ENCODE results near the gene HHIPL1.

The HHIPL1 gene

GRCh38 chr14:99670361-99671234, 25.7 kb downstream of the HHIPL1 start:
- no peak for DNase-seq (ENCODE audit: low read depth)
- no peak overlapping the region for H3K4me3 ChIP-seq (ENCODE audit: control insufficient read depth, low read depth, low read length)

GRCh38 chr14:99671235-99672224, 26.6 kb downstream of the HHIPL1 start:
- no peak for DNase-seq (ENCODE audit: low read depth)
- H3K4me3 ChIP-seq (ENCODE audit: control insufficient read depth, low read depth, low read length), result no peak overlapping the region
- TF ChIP-seq, protein P1, sequence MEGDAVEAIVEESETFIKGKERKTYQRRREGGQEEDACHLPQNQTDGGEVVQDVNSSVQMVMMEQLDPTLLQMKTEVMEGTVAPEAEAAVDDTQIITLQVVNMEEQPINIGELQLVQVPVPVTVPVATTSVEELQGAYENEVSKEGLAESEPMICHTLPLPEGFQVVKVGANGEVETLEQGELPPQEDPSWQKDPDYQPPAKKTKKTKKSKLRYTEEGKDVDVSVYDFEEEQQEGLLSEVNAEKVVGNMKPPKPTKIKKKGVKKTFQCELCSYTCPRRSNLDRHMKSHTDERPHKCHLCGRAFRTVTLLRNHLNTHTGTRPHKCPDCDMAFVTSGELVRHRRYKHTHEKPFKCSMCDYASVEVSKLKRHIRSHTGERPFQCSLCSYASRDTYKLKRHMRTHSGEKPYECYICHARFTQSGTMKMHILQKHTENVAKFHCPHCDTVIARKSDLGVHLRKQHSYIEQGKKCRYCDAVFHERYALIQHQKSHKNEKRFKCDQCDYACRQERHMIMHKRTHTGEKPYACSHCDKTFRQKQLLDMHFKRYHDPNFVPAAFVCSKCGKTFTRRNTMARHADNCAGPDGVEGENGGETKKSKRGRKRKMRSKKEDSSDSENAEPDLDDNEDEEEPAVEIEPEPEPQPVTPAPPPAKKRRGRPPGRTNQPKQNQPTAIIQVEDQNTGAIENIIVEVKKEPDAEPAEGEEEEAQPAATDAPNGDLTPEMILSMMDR (IDR thresholded peaks at IDR 0.05; ENCODE audit: control insufficient read depth, insufficient read depth, low read depth, low read length, missing control alignments), result no peak

More at GRCh38 chr14:99670361-99671234, 25.7 kb downstream of the HHIPL1 start:
- TF ChIP-seq, protein P1 (IDR thresholded peaks at IDR 0.05; ENCODE audit: control insufficient read depth, insufficient read depth, low read depth, low read length, missing control alignments), result no peak

DNA sequence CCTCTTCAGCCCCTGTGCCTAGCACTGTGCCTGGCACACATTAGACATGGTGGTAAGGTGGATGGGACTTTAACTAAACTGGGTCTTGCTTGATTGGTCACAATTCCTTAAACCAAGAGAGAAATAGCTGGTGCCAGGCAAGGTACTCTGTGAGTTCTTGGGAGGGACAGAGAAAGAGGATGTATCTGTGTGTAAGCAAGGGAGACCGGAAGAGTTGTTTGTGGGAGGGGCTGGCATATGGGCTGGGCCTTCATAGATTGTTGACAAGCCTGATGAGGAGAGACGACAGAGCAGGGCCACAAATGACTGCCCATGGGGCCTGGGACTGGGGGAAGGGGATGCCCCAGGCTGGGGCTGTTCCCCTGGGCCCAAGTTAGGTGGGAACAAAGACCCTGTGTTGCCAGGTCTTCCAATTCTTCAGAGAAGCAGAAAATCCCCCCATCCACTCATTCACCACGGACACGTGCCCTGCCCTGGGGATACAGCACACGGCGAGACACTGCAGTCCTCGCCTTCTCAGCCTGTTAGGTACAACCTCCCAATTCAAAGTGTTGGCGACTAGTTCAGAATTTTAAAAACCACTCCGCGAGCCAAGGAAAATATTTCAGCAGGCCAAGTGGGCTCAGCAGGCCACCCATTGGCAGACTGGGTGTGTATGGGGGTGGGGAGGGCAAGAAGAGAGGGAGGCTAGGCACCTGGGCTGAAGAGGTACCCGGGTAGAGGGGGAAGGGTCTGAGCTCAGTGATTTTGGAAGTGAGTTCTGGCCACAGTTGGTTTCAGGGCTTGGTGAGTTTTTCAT, 27.8 kb downstream of the HHIPL1 start:
- no peak overlapping the region for H3K4me3 ChIP-seq (ENCODE audit: control insufficient read depth, low read depth, low read length)
- no peak for DNase-seq (ENCODE audit: low read depth)
- TF ChIP-seq, protein P1 (IDR thresholded peaks at IDR 0.05; ENCODE audit: control insufficient read depth, insufficient read depth, low read depth, low read length, missing control alignments), result no peak

DNA sequence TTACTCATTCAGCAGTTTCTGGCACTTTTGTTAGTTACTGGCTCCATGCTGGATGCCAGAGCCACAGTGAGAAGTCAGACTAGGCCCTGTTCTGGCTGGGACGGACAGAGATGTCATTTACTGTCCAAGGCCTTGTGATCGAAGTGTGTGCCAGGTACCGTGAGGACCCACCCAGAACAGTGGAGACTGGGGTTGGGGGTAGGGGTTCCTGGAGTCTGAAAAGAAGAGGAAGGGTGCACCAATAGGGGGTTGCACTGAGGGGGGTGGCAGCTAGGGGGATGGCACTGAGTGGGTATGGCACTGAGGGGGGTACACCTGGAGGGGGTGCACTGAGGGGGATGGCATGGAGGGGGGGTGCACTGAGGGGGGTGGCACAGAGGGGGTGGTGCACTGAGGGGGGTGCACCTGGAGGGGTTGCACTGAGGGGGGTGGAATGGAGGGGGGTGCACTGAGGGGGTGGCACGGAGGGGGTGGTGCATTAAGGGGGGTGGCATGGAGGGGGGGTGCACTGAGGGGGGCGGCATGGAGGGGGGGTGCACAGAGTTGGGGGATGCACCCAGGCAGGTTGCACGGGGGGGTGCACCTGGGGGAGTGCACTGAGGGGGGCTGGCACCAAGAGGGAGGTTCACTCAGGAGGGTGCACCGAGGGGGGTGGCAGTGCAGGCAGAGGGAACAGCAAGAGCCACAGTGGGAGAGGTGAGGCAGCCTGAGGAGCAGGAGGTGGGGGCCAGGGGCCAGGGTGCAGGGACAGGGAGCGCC, 28.6 kb downstream of the HHIPL1 start:
- DNase-seq (ENCODE audit: low read depth), result no peak
- no peak overlapping the region for H3K4me3 ChIP-seq (ENCODE audit: control insufficient read depth, low read depth, low read length)
- TF ChIP-seq, protein P1 (IDR thresholded peaks at IDR 0.05; ENCODE audit: control insufficient read depth, insufficient read depth, low read depth, low read length, missing control alignments), result no peak

DNA sequence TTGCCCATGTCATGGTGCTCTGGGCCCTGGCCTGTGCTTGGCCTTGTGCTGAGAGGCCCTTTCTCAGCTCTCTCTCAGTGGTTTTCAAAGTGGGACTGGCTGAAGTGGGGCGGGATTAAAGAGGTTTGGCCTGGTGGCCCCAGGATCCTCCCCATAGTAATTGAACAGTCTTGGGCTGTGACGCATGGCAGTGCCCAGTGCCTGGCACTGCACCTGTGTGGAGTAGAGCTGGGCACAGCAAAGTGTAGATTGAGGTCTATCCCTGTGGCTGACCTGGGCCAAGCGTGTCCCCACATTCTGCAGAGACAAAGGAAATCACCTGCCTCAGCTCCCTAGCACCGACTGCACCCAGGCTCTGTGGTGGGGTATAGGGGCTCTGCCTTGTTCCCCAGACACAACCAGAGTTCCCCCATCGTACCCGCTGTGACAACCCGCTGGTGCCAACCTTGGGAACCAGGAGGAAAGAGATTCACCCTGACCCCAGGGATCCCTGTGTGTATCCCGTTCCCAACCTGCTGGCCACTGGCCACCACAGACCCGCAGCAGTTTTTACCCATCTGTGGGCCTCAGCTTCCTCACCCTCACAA, 29.2 kb downstream of the HHIPL1 start:
- TF ChIP-seq, protein P1 (IDR thresholded peaks at IDR 0.05; ENCODE audit: control insufficient read depth, insufficient read depth, low read depth, low read length, missing control alignments), result no peak
- no peak for DNase-seq (ENCODE audit: low read depth)
- no peak overlapping the region for H3K4me3 ChIP-seq (ENCODE audit: control insufficient read depth, low read depth, low read length)

Data from AG09309 (cell line).